ENCODE data around the gene PCSK6.

DNA sequence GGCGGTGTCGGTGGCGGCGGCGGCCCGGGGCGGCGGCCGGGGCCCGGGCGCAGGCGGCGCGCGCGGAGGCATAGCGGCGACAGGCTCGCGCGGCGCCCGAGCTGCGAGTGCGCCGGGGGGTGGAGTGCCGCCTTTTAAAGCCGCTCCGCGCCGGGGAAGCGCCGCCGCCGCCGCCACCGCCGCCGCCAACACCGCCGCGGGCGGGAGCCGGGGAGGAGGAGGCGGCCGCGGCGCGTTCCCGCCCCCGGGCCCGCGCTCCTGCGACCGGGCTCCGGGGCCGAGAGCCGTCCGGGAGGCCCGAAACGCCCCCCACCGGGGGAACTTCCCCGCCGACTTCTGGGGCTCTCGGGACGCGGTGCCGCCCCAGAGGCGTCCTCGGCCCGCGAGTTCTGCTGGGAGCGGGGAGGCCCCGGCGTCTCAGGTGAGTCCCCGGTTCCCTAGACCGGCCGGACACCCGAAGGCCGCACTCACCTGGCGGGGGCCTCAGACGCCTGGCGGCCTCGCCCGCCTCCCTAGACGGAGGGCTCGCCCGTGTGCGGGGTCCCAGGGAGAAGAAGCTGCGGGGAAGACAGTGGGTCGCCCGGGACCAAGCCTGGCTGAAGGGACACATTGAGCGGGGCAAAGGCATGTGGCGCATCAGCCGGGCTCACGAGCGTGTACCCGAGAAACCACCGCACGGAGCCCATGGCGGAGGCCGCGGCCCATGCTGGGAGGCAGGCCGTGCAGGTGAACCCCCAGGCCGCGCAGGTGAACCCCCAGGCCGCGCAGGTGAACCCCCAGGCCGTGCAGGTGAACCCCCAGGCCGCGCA, at the start of gene PCSK6:
- TF ChIP-seq CTCF (IDR thresholded peaks at IDR 0.05; ENCODE audit: insufficient read depth, low read length) (no peak), POLR2AphosphoS5 (IDR thresholded peaks at IDR 0.05; ENCODE audit: low read depth) (no peak), GABPA (IDR thresholded peaks at IDR 0.05; ENCODE audit: low read depth) (no peak)
- TF ChIP-seq, protein P1, sequence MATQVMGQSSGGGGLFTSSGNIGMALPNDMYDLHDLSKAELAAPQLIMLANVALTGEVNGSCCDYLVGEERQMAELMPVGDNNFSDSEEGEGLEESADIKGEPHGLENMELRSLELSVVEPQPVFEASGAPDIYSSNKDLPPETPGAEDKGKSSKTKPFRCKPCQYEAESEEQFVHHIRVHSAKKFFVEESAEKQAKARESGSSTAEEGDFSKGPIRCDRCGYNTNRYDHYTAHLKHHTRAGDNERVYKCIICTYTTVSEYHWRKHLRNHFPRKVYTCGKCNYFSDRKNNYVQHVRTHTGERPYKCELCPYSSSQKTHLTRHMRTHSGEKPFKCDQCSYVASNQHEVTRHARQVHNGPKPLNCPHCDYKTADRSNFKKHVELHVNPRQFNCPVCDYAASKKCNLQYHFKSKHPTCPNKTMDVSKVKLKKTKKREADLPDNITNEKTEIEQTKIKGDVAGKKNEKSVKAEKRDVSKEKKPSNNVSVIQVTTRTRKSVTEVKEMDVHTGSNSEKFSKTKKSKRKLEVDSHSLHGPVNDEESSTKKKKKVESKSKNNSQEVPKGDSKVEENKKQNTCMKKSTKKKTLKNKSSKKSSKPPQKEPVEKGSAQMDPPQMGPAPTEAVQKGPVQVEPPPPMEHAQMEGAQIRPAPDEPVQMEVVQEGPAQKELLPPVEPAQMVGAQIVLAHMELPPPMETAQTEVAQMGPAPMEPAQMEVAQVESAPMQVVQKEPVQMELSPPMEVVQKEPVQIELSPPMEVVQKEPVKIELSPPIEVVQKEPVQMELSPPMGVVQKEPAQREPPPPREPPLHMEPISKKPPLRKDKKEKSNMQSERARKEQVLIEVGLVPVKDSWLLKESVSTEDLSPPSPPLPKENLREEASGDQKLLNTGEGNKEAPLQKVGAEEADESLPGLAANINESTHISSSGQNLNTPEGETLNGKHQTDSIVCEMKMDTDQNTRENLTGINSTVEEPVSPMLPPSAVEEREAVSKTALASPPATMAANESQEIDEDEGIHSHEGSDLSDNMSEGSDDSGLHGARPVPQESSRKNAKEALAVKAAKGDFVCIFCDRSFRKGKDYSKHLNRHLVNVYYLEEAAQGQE (IDR thresholded peaks at IDR 0.05; ENCODE audit: insufficient replicate concordance, low read depth): no peak

Data from HL-60 (cell line).